ENCODE data around the gene YY1. TPM values are rescaled to one million over a fixed set of nuclear protein-coding genes. Genes with fewer than 3 reads are reported as not detected.

Gene YY1
- total and polyA plus RNA-seq, 2 experiments from 2014 or later = 88.2 to 128 TPM

DNA sequence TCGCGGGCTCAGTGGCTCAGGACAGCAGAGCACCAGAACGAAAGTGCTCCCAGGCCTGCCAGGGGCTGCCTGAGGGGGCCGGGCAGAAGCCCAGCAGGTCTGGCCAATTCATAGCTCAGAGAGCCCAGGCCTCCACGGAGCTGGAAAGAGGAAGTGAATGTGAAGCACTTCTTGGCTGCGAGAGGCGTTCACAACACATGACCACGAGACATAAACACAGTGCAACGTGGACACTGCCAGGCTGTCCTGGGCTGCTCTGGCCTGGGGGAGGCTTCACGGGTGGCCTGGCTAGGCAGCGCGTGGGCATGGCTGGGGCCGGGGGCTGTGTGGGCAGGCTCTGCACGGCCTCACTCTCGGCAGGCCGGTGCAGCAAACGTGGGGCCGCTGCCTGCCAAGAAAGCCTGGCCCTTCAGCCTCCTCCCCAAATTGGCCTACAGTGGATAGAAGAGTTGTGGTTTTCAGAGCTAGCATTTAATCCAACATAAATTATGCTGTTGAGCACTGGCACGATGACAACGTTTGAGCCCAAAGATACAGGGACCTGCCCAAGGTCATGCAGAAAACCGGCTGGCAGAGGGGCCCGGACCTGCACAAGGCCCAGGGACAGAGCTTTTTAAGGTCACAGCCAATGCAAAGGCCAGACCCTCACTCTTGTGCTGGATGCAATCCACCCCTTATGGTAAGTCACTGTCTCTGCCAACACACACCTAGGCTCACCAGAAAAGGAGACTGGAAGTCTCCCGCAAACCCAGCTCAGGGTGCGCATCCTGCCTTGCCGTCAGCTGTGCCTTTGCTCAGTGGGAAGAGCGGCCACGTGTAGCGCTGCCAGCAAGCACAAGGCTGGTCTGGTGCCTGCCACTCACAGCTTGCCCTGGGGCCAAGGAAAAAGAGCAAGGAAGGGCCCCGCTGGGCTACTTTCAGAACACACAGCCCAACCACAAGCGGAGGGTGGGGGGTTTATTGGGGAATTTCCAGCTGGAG lies 58.7 kb downstream of the YY1 start:
- no peaks in the 10 kb centered on the region for H3K9me3 Mint-ChIP-seq
- H2AFZ ChIP-seq = no peak overlapping the region
- peaks cover 1% of the 10 kb centered on the region; the same call in 2 of the 3 replicates for H3K4me1 Mint-ChIP-seq
- H3K36me3 Mint-ChIP-seq (ENCODE audit: low read depth) = peaks cover 45% of the 10 kb centered on the region
- no peaks in the 10 kb centered on the region for H3K4me1 ChIP-seq (ENCODE audit: insufficient read depth)
- no peak overlapping the region for H3K27ac ChIP-seq (ENCODE audit: low read depth)
- H4K20me1 ChIP-seq (replicated peaks; ENCODE audit: insufficient read depth) = peaks cover 51% of the 10 kb centered on the region
- H3K4me2 ChIP-seq = no peak overlapping the region
- H3K36me3 ChIP-seq (ENCODE audit: insufficient read depth) = no peaks in the 10 kb centered on the region
- 0 out of 2 replicates have a peak, but pooled peaks cover 9% of the 10 kb centered on the region for H3F3A ChIP-seq (replicated peaks; ENCODE audit: low read depth)
- H3K79me2 ChIP-seq (replicated peaks; ENCODE audit: insufficient read depth) = peaks cover 35% of the 10 kb centered on the region
- no peak overlapping the region for H3K4me3 Mint-ChIP-seq
- H3K9me2 ChIP-seq (ENCODE audit: insufficient read depth) = no peaks in the 10 kb centered on the region
- ATAC-seq = no peak; the same call in 2 of the 3 replicates
- no peaks in the 10 kb centered on the region for H3K27me3 ChIP-seq (ENCODE audit: insufficient read depth)
- TF ChIP-seq JUNB (IDR thresholded peaks at IDR 0.05; ENCODE audit: unreplicated experiment) (no peak), ZNF114 (CRISPR knock-in tag; IDR thresholded peaks at IDR 0.05) (no peak), CREB1 (CRISPR knock-in tag; IDR thresholded peaks at IDR 0.05; ENCODE audit: low read depth) (no peak)
- H3K27ac Mint-ChIP-seq = no peak overlapping the region
- H3K4me3 ChIP-seq = no peak overlapping the region
- H3K27me3 Mint-ChIP-seq (ENCODE audit: insufficient read depth, low read depth, poor library complexity) = peaks cover 11% of the 10 kb centered on the region
- DNase-seq (ENCODE audit: low spot score) = no peak

GRCh38 chr14:100298551-100299237 lies 59.8 kb downstream of the YY1 start:
- Mint-ChIP-seq H3K36me3 (ENCODE audit: low read depth) (peaks cover 49% of the 10 kb centered on the region), H3K9me3 (no peaks in the 10 kb centered on the region), H3K27ac (no peak overlapping the region), H3K4me1 (peaks cover 11% of the 10 kb centered on the region), H3K4me3 (no peak overlapping the region; the same call in 2 of the 3 replicates), H3K27me3 (ENCODE audit: insufficient read depth, low read depth, poor library complexity) (peaks cover 11% of the 10 kb centered on the region)
- no peaks in the 10 kb centered on the region for H3K9me2 ChIP-seq (ENCODE audit: insufficient read depth)
- H2AFZ ChIP-seq = no peak overlapping the region
- no peak overlapping the region for H3K4me2 ChIP-seq
- 0 out of 2 replicates have a peak, but pooled peaks cover 9% of the 10 kb centered on the region for H3F3A ChIP-seq (replicated peaks; ENCODE audit: low read depth)
- no peak overlapping the region for H3K27ac ChIP-seq (ENCODE audit: low read depth)
- no peaks in the 10 kb centered on the region for H3K27me3 ChIP-seq (ENCODE audit: insufficient read depth)
- no peak for DNase-seq (ENCODE audit: low spot score)
- H3K4me1 ChIP-seq (ENCODE audit: insufficient read depth) = no peaks in the 10 kb centered on the region
- no peak for ATAC-seq
- no peak overlapping the region for H3K4me3 ChIP-seq
- peaks cover 46% of the 10 kb centered on the region for H3K79me2 ChIP-seq (replicated peaks; ENCODE audit: insufficient read depth)
- TF ChIP-seq, protein P1, sequence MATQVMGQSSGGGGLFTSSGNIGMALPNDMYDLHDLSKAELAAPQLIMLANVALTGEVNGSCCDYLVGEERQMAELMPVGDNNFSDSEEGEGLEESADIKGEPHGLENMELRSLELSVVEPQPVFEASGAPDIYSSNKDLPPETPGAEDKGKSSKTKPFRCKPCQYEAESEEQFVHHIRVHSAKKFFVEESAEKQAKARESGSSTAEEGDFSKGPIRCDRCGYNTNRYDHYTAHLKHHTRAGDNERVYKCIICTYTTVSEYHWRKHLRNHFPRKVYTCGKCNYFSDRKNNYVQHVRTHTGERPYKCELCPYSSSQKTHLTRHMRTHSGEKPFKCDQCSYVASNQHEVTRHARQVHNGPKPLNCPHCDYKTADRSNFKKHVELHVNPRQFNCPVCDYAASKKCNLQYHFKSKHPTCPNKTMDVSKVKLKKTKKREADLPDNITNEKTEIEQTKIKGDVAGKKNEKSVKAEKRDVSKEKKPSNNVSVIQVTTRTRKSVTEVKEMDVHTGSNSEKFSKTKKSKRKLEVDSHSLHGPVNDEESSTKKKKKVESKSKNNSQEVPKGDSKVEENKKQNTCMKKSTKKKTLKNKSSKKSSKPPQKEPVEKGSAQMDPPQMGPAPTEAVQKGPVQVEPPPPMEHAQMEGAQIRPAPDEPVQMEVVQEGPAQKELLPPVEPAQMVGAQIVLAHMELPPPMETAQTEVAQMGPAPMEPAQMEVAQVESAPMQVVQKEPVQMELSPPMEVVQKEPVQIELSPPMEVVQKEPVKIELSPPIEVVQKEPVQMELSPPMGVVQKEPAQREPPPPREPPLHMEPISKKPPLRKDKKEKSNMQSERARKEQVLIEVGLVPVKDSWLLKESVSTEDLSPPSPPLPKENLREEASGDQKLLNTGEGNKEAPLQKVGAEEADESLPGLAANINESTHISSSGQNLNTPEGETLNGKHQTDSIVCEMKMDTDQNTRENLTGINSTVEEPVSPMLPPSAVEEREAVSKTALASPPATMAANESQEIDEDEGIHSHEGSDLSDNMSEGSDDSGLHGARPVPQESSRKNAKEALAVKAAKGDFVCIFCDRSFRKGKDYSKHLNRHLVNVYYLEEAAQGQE (IDR thresholded peaks at IDR 0.05; ENCODE audit: unreplicated experiment) = no peak
- peaks cover 62% of the 10 kb centered on the region for H4K20me1 ChIP-seq (replicated peaks; ENCODE audit: insufficient read depth)
- H3K36me3 ChIP-seq (ENCODE audit: insufficient read depth) = no peaks in the 10 kb centered on the region
